HG03354 (cell line): ENCODE results near the gene CPNE6.

Source experiments
- ATAC-seq: cut with Tn5 transposase; IDR thresholded peaks from one replicate; pipeline ENCODE4 v1.9.1; 2021; ENCODE audit warnings: mild to moderate bottlenecking; ENCODE audit not compliant: unreplicated experiment, poor library complexity, severe bottlenecking

CPNE6 gene

DNA sequence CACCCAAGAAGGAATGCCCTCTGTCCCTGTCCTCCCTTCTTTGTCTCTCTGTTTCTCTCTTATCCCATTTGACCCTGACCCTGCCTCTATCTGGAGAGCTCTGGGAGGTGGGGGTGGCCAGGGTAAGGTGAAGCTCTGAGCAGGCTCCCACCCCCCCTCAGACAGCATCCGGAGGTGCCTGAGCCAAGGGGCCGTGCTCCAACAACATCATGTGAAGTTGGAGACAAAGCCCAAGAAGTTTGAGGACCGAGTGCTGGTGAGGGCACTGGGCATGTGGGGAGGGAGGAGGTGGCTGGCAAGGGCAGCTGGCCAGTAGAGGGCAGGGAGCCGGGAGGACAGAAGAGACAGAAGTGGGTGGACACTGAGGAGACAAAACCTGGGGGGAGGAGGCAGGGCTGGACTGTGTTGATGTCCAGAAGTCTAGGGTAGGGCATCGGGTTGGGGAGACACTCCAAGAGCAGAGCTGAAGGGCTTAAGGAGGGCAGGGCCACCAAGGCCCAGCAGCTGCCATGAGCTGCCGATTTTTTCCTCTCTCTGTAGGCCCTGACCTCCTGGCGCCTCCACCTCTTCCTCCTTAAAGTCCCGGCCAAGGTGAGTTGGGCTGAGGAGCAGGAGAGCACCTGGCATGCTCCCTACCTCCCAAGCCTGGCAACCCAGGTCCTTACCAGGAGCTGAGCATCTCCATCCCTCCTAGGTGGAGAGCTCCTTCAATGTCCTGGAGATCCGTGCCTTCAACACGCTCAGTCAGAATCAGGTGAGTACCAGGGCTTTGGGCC, 17.6 kb upstream of the CPNE6 start:
- ATAC-seq = no peak

DNA sequence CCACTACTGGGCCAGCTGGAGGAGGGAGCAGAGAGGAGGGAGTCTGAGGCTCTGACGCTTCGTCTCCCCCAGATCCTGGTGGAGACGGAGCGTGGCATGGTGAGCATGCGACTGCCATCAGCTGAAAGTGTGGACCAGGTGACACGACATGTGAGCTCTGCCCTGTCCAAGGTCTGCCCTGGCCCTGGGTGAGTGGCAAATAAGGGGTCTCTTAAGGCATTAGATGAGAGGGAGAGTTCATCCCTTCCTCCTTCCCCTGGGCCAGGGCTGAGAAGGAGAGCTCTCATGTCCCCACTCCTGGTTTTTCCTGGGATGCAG, 17.1 kb upstream of the CPNE6 start:
- ATAC-seq = no peak

DNA sequence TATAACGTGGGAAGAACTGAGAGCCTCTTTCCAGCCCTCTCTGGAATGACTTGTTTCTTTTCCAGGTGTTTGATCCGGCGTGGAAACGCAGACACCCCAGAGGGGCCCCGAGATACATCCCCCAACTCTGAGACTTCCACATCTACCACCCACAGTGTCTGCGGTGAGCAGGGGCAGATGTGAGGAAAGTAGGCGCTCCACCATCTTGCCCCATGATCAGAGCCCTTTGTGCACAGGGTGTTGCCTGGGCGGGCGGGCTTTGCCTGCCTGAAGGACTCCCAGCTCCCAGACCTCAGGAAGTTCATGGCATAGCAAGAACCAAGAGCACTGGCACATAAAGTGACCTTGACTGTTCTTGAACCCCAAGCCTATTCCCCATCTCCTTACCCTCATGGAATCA, 16.7 kb upstream of the CPNE6 start:
- no peak for ATAC-seq

DNA sequence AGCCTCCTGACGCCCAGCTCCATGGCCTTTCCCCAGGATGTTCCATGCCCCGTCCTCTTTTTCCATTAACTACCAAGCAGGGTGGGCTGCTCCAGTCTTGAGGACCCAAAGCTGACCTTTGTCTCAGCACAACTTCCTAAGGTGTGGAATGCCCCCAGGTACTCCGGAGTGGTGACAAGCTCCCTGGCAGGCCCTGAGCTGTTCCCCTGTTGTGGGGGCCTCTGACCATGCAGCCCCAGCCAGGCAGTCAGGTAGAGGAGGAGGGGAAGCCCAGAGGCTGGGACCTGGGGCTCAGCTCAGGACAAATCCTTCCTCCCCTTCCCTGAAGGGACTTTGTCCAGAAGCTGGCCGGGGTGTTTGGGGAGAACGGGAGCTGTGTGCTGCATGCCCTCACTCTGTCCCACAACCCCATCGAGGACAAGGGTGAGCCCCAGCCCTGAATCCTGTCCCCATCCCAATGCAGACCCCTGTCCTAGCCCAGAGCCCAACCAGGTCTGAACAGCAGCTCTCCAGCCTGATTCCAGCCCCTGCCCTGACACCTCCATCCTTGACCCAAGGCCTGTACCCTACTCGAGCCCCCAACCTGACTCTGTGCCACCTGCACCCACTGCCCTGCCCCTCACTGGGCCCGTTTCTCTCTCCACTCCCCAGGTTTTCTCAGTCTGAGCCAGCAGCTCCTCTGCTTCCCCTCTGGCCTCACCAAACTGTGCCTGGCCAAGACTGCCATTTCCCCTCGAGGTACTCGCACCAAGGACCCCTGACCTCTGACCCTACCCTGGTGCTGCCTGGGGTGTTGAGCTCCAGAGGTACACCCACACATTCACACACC, 15.2 kb upstream of the CPNE6 start:
- no peak for ATAC-seq

DNA sequence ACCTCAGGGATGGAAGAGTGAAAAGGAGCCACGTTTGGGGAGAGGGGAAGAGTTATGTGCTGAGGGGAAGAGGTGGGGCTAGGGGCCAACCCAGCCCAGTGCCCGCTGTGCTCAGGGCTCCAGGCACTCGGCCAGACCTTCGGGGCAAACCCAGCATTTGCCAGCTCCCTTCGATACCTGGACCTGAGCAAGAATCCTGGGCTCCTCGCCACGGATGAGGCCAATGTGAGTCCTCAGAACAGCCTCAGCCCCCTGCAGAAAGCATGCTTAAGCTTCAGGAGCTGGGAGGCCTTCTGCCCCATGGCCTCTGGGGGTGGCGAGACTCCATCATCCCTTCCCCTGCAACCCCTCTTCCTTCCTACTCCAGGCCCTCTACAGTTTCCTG, 14.6 kb upstream of the CPNE6 start:
- no peak for ATAC-seq

DNA sequence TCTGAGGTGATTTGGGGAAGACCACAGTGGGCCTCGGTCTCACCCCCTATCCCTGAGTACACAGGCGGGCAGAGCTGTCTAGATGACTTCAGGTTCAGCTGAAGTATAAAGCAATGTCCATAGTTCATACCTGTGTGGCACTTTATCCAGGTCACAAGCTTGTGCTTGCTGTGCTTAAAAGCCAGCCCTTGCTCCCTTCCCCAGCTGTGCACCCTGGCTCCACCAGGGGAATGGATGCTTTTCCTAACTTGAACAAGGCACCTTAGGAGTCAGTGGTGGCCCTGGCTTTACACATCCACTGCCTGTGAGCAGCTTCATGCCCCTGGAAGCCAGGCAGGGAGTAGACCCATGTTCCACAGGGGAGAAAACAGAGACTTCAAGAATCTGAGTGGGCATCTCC, 14.1 kb upstream of the CPNE6 start:
- no peak for ATAC-seq

DNA sequence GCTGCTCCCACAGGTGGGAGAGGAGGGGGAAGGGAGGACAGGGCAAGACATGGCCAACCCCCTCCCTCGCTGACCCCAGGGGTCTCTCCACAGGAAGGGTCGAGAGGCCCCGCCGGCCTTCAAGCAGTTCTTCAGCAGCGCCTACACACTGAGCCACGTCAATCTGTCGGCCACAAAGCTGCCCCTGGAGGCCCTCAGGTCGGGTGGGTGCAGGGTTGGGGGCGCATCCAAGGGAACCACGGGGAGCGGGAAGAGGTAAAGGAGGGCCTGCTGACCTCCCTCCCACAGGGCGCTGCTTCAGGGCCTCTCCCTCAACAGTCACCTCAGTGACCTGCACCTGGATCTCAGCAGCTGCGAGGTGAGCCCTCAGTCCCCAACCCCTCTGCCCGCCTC, 13.5 kb upstream of the CPNE6 start:
- no peak for ATAC-seq

DNA sequence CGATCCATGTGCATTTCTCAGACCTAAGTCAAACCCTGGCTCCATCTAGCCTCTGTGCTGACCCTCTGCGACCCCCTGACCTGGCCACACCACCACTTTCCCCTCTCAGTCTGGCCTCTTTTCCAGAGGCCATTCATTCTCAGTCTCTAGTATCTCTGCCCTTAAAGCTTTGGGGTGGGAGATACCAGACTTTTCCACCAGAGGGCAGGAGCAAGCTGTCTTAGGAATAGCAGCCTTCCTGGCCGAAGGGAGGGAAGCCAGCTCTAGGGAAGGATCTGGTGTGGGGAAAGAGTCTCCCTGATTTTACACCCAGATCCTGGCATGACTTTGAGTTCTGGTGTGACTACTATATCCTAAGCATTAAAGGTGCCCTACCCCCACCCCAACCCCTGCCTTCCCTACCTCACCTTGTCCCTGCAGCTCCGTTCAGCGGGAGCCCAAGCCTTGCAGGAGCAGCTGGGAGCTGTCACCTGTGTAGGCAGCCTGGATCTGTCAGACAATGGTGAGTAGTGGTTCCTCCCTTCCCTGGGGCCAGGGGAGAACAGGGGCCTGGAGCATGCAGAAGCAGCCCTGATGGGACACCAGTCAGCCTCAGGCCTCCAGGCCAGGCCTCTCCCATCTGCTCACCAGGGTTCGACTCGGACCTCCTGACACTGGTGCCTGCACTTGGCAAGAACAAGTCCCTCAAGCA, 13.0 kb upstream of the CPNE6 start:
- no peak for ATAC-seq

DNA sequence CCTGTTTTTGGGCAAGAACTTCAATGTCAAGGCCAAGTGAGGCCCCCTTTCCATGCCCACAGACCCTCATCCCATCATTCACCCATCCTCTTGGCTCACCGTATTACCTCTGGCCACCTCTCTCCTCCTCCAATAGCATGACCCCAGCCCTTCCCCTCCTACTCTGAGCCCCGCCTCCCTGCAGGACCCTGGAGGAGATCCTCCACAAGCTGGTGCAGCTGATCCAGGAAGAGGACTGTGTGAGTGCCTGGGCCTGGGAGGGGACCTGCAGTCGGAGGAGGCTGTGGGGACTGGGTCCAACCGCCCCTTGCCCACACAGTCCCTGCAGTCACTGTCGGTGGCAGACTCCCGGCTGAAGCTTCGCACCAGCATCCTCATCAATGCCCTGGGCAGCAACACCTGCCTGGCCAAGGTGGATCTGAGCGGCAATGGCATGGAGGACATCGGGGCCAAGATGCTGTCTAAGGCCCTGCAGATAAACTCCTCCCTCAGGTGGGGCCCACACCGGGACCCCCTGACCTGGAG, 12.3 kb upstream of the CPNE6 start:
- ATAC-seq = no peak

DNA sequence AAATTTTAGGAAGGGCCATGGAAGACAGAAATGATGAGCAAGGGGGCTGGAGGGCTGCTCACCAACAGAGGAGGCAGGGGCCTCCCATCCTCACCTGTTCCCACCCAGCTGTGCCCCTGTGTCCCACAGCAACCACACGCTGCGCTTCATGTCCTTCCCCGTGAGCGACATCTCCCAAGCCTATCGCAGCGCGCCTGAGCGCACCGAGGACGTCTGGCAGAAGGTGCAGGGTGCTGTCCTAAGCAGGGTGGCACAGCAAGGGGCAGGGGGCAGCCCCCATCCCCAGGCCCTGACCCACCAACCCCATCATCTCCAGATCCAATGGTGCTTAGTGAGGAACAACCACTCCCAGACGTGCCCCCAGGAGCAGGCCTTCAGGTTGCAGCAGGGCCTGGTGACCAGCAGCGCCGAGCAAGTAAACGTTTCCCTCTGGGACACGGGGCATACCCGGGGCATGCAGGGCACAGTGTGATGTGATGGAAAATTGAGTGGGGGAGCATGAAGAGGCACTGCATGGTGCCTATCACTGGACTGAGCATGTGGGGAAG, 11.4 kb upstream of the CPNE6 start:
- ATAC-seq = no peak

DNA sequence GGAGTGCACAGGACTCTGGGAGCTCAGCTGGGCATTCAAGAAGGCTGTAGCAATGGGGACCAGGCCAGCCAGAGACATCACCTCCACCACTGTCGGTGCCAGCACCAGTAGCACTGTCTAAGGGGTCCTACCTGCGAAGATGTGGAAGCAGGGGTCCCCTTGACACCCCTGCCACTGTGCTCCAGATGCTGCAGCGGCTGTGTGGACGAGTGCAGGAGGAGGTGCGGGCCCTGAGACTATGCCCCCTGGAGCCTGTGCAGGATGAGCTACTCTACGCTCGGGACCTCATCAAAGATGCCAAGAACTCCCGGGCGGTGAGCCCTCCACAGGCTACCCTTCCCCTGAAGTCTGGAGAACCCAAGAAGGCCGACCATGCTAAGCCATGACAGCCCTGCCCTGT, 10.9 kb upstream of the CPNE6 start:
- no peak for ATAC-seq

DNA sequence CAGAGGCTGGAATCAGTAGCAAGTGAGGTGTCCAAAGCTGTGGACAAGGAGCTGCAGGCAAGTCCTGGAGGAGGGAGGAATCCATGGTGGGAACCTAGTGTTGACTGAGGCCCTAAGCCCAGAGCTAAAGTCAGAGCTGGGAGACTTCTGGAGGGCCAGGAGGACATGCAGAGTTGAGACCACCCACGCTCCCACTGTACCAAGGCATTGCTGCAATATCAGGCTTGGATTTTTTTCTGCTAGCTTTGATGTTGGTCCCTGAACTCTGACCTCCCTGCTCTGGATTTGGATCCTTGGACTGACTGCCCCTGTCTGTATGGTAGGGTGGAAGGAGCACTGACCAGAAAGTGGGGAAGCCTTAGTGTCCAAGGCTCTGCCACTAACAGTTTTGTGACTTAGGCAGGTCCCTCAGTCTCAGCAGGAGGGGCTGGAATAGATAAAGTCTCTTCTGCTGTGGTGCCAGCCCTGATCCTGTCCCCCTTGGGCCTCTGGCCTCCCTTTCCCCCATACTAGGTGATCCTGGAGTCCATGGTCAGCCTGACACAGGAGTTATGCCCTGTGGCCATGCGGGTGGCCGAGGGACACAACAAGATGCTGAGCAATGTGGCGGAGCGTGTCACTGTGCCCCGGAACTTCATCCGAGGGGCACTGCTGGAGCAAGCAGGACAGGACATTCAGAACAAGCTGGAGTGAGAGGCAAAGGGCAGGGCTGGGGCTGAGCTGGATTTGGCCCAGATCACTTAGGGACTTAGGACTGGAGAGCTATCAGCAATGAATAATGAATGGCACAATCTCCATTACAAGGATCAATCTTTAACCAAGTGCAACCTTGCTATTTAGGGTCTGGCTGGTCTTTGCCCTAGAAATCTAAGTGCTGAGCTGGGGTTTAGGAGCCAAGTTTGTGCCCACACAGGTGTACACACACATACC, 10.1 kb upstream of the CPNE6 start:
- no peak for ATAC-seq

DNA sequence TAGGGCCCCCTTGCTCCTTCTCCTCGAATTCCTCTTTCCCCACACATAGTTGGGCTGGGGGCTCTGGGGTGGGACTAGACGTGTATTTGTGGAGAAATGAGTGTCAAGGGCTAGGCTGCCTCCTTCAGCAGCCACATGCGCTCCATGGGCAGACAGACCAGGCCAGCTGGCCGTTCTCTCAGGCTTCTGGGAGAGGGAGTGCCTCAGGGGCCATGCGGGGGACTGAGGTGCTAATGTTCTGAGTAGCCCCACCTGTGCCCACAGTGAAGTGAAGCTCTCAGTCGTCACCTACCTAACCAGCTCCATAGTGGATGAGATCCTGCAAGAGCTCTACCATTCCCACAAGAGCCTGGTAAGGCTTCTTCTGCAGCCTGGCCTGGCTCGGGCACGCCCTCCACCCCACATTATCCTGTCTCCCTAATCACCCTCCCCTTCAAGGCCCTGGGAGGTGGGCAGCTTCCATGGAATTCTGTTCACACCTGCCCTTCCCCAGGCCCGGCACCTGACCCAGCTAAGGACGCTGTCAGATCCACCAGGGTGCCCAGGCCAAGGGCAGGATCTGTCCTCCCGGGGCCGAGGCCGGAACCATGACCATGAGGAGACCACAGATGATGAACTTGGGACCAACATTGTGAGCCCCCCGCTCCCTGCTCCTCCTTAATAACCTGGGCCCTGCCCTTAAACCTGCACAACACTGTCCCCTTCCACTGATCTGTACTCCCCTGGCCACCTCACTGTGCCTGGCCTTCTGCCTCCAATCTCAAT, 9.0 kb upstream of the CPNE6 start:
- no peak for ATAC-seq

DNA sequence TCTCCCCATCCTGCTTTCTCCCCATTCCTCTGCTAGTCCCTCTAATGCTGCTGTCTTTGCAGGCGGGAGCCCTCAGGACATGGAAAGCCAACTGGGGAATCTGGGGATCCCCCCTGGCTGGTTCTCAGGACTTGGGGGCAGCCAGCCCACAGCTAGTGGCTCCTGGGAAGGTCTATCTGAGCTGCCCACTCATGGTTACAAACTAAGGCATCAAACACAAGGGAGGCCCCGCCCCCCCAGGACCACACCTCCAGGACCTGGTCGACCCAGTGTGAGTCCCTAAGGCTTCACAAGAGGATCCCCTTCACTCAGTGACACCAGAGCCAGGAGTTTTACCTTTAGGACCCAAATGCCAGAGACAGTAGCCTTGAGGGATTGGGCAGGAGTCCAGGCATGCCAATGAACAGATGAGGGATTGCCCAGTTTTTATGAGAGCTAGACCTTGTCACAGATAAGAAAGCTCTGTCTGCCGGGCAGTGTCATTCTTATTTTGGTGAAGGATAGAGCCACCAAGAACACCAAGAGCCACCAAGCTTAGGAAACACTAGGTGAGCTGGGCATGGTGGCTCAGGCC, 8.0 kb upstream of the CPNE6 start:
- no peak for ATAC-seq

DNA sequence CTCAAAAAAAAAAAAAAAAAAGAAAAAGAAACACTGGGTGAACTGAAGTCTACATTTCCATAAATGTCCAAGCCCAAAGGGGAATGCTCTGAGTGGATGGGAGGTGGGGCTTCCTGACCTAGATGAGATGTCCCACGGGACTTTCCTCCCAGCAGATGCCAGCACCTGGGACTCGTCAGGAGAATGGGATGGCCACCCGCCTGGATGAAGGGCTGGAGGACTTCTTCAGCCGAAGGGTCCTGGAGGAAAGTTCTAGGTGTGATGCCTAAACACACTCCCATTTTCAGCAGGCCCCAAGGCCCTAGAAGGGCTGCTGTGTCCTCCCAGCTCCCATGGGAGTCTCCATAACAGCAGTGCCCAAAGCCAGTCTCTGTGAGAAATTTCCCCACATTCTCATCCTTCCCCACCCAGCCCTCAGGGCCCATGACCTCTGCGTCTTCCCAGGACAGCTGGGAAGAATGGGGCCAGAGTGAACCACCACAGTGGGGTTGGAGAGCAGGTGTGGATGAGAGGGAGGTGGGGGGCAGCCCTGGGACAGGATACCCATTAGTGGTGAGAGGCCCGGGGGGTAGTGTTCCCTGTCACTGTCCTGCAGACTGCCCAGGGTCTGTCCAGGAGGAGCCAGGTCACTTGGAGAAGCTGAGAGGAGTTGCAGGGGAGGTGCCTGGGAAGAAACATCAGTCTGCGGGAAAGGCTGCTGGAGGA, 7.1 kb upstream of the CPNE6 start:
- ATAC-seq = no peak

DNA sequence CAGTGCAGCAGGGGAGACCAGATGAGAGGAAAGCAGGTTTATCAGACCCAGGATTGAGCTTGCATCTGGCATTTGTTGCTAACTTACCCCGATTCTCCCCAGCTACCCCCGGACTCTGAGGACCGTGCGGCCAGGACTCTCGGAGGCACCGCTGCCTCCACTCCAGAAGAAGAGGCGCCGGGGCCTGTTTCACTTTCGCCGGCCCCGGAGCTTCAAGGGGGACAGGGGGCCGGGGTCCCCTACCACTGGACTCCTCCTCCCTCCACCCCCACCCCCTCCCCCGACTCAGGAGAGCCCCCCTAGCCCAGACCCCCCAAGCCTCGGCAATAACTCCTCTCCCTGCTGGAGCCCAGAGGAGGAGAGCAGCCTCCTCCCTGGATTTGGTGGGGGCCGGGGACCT, 6.5 kb upstream of the CPNE6 start:
- no peak for ATAC-seq

DNA sequence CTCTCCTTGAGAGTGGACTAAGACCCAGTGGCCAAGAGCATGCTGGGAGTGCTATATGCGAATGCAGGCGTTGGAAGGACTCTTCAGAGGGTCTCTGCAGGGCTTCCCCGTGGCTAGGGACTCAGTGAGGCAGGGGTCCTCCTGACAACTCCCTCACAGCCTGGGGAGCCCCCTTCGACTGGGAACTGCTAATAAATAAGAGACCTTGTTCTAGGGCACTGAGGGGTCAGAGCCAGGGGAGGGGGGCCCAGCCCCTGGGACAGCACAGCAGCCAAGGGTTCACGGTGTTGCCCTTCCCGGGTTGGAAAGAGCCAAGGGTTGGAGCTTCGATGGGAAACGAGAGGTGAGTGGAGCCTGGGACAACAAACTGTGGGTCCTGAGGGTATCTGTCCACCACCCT, 6.0 kb upstream of the CPNE6 start:
- no peak for ATAC-seq
